ENCODE results near the gene SDR9C7.
"Not testable (repeated sequence)": the region's sequence is repeated elsewhere in the genome, so short reads cannot be mapped to it uniquely, and the experiment has no call there.

Gene SDR9C7

DNA sequence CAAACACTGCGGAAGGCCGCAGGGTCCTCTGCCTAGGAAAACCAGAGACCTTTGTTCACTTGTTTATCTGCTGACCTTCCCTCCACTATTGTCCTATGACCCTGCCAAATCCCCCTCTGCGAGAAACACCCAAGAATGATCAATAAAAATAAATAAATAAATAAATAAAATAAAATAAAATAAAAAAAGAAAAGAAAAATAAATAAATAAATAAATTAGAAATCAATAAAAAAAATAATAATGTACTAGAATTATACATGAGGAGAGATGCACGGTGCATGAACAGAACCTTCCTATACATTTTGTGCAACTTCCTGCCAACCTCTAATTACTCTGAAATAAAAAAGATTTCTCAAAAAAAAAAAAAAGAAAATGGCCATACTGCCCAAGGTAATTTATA is 30.9 kb upstream of the SDR9C7 start:
- H3K36me3 ChIP-seq (ENCODE audit: control insufficient read depth, insufficient read depth, low read length); H3K9ac ChIP-seq (ENCODE audit: low read depth, low read length); H3K9me3 ChIP-seq (ENCODE audit: control insufficient read depth, insufficient read depth, low read length); H3K27me3 ChIP-seq (ENCODE audit: control insufficient read depth, insufficient read depth, low read length); H3K4me1 ChIP-seq (ENCODE audit: control insufficient read depth, insufficient read depth, low read length); H3K4me3 ChIP-seq (ENCODE audit: low read depth, low read length): not testable (repeated sequence)

DNA sequence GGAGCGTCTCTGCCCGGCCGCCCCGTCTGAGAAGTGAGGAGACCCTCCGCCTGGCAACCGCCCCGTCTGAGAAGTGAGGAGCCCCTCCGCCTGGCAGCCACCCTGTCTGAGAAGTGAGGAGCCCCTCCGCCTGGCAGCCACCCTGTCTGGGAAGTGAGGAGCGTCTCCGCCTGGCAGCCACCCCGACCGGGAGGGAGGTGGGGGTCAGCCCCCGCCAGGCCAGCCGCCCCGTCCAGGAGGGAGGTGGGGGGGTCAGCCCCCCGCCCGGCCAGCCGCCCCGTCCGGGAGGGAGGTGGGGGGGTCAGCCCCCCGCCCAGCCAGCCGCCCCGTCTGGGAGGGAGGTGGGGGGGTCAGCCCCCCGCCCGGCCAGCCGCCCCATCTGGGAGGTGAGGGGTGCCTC is 29.3 kb upstream of the SDR9C7 start:
- H3K36me3 ChIP-seq (ENCODE audit: control insufficient read depth, insufficient read depth, low read length); H3K9ac ChIP-seq (ENCODE audit: low read depth, low read length); H3K27me3 ChIP-seq (ENCODE audit: control insufficient read depth, insufficient read depth, low read length); H3K4me3 ChIP-seq (ENCODE audit: low read depth, low read length); H3K4me1 ChIP-seq (ENCODE audit: control insufficient read depth, insufficient read depth, low read length); H3K9me3 ChIP-seq (ENCODE audit: control insufficient read depth, insufficient read depth, low read length): not testable (repeated sequence)

DNA sequence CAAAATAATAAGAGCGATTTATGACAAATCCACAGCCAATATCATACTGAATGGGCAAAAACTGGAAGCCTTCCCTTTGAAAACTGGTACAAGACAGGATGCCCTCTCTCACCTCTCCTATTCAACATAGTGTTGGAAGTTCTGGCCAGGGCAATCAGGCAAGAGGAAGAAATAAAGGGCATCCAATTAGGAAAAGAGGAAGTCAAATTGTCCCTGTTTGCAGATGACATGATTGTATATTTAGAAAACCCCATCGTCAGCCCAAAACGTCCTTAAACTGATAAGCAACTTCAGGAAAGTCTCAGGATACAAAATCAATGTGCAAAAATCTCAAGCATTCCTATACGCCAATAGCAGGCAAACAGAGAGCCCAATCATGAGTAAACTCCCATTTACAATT is 28.0 kb upstream of the SDR9C7 start:
- not testable (repeated sequence) for H3K9ac ChIP-seq (ENCODE audit: low read depth, low read length); H3K4me1 ChIP-seq (ENCODE audit: control insufficient read depth, insufficient read depth, low read length); H3K4me3 ChIP-seq (ENCODE audit: low read depth, low read length); H3K9me3 ChIP-seq (ENCODE audit: control insufficient read depth, insufficient read depth, low read length); H3K36me3 ChIP-seq (ENCODE audit: control insufficient read depth, insufficient read depth, low read length); H3K27me3 ChIP-seq (ENCODE audit: control insufficient read depth, insufficient read depth, low read length)

DNA sequence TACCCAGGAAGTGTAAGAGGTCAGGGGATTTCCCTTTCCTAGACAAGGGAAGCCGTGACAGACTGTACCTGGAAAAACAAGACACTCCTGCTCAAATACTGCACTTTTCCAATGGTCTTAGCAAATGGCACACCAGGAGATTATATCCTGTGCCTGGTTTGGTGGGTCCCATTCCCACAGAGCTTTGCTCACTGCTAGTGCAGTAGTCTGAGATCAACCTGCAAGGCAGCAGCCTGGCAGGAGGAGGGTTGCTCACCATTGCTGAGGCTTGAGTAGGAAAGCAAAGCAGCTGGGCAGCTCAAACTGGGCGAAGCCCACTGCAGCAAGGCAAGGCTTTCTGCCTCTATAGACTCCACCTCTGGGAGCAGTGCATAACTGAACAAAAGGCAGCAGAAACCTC is 24.2 kb upstream of the SDR9C7 start:
- no peaks in the 10 kb centered on the region for H3K36me3 ChIP-seq (ENCODE audit: control insufficient read depth, insufficient read depth, low read length)
- peaks cover 6% of the 10 kb centered on the region for H3K9me3 ChIP-seq (ENCODE audit: control insufficient read depth, insufficient read depth, low read length)
- H3K4me1 ChIP-seq (ENCODE audit: control insufficient read depth, insufficient read depth, low read length): no peaks in the 10 kb centered on the region
- no peaks in the 10 kb centered on the region for H3K27me3 ChIP-seq (ENCODE audit: control insufficient read depth, insufficient read depth, low read length)
- no peak overlapping the region for H3K9ac ChIP-seq (ENCODE audit: low read depth, low read length)
- H3K4me3 ChIP-seq (ENCODE audit: low read depth, low read length): no peak overlapping the region

DNA sequence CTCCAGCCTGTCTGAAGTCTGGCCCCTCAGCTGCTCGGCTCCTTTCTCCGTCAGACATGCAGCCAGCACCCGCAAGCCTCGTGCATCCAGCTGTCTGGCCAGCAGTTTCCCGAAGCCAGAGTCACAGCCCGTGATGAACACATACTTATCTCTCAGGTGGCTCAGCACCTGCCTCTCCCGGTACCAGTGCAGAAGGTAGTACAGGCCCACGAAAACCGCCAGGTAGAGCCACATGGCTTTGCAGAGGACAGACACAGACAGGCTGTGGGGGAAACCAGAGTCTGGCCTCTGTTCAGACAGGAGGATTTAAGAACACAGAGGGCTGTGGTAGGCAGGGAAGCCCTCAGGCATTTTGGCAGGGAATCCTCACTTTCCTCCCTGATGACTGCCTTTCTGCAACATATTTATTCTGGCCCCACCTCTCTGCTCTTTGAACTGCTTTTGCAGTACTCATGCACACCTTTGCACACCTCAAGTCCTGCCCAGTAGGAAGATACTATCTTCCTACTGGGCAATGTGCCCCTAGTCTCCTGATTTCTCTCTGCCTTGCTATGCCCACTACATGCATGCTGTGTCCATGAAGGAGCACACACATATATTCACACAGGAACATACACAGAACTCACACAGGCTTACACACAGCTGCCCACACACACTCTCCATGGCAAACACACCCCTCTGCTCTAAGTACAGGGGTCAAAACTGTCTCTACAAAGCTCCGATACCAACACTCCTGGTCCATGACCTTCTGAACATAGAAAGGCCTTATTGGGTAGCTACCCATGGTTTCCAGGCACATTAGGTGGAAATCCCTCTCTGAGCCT is 23.2 kb upstream of the SDR9C7 start, which contains the start of gene RDH16:
Gene RDH16, minus strand, starts transcription at position 380 of the 824 bp plus-strand sequence. Its CDS starts 146 bp downstream, at position 234.
- no peak within 1 kb of the TSS for H3K9ac ChIP-seq (ENCODE audit: low read depth, low read length)

DNA sequence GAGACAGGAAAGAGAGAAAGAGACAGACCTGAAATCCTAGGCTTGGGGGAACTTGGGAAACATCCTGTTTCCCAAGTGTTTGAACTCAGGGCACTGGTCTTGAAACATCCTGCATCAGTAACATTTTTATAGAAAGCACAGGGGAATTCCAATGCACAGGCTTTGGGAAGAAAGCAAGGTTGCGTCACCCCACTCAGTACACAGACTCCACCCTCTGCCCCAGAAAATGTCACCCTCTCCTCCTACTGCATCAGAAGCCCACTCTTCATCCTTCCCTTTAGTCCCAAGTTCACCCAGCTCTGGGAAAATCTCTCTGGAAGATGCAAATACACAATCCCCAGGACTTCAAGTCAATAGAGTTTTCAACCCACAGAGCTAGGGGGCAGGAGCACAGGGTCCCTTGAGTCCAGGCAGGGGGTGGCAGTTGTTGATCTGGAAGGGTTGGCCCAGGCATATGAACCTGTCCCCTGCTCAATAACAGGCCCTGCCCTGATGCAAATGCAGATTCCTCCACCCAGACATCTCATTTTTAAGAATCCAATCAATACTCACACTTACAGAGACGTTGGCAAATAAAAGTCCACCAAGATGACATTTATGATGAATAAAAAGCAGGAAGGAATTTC is 21.5 kb upstream of the SDR9C7 start:
- Histone ChIP-seq H3K9me3 (ENCODE audit: control insufficient read depth, insufficient read depth, low read length) (peaks cover 6% of the 10 kb centered on the region), H3K4me3 (ENCODE audit: low read depth, low read length) (no peak overlapping the region), H3K4me1 (ENCODE audit: control insufficient read depth, insufficient read depth, low read length) (no peaks in the 10 kb centered on the region), H3K9ac (ENCODE audit: low read depth, low read length) (no peak overlapping the region), H3K27me3 (ENCODE audit: control insufficient read depth, insufficient read depth, low read length) (no peaks in the 10 kb centered on the region), H3K36me3 (ENCODE audit: control insufficient read depth, insufficient read depth, low read length) (no peaks in the 10 kb centered on the region)

More for the DNA sequence above, 23.2 kb upstream of the SDR9C7 start, which contains the start of gene RDH16:
- no peaks in the 10 kb centered on the region for H3K36me3 ChIP-seq (ENCODE audit: control insufficient read depth, insufficient read depth, low read length)
- H3K4me3 ChIP-seq (ENCODE audit: low read depth, low read length): no peak within 1 kb of the TSS
- H3K4me1 ChIP-seq (ENCODE audit: control insufficient read depth, insufficient read depth, low read length): no peaks in the 10 kb centered on the region
- H3K27me3 ChIP-seq (ENCODE audit: control insufficient read depth, insufficient read depth, low read length): no peaks in the 10 kb centered on the region
- peaks cover 6% of the 10 kb centered on the region for H3K9me3 ChIP-seq (ENCODE audit: control insufficient read depth, insufficient read depth, low read length)

DNA sequence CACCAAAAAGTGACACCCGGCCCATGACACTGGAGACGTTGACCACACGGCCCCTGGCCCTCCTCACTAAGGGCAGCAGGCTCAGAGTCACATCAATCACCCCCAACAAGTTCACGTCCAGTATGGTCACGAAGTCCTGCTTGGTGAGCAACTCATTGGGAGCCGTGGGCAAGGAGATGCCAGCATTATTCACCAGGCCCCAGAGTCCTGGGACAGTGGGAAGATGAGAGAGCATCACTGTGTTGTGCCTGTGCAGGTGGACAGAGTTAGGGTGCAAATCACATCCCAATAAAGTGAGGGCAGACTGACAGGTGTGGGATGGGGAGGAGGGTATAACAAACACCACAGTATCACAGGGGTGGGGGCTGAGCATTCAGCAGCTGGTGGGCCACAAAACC is 20.7 kb upstream of the SDR9C7 start:
- no peaks in the 10 kb centered on the region for H3K36me3 ChIP-seq (ENCODE audit: control insufficient read depth, insufficient read depth, low read length)
- peaks cover 6% of the 10 kb centered on the region for H3K9me3 ChIP-seq (ENCODE audit: control insufficient read depth, insufficient read depth, low read length)
- no peaks in the 10 kb centered on the region for H3K4me1 ChIP-seq (ENCODE audit: control insufficient read depth, insufficient read depth, low read length)
- no peaks in the 10 kb centered on the region for H3K27me3 ChIP-seq (ENCODE audit: control insufficient read depth, insufficient read depth, low read length)
- no peak overlapping the region for H3K9ac ChIP-seq (ENCODE audit: low read depth, low read length)
- H3K4me3 ChIP-seq (ENCODE audit: low read depth, low read length): no peak overlapping the region

DNA sequence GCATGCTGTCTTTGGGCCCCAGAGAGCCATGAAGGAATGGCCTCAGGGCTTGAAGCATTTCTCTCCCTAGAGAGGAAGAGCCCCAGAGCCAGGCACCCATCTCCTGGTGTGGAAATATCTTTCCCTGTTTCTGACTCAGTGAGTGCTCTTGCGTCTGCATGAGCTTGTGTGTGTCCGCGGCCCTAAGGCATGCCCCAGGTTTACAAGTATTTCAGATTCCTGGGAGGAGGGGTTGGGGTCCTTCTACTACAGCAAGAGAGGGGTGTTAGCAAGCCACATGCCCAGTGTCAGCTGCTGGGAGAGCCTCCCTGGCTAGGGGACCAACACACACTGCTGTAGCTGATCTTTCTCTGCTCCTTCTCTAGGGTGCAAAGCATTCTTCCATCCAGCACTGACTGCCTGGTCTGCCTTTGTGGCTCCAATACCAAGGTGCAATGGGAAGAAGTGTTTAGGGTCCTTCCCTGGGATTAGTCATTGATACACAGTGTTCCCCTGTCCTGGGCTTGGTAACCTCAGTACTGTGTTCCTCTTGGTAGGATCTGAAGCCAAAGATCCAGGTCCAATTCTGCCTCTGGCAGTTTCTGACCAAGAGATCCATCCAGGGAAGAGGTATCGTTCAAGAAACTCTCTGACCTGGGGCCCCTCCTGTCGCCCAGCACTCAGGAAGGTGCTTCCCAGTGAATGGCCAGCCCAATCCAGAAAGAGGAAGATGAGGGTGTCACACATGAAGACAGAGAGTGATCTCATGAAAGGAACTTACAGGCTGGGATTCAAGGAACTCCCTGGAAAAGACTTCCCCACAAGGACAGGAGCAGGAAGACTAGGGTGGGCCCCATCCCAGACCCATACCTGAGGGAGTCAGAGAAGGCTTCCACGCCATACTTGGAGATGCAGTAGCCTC is 20.1 kb upstream of the SDR9C7 start:
- H3K9ac ChIP-seq (ENCODE audit: low read depth, low read length): no peak overlapping the region
- H3K36me3 ChIP-seq (ENCODE audit: control insufficient read depth, insufficient read depth, low read length): no peaks in the 10 kb centered on the region
- no peaks in the 10 kb centered on the region for H3K27me3 ChIP-seq (ENCODE audit: control insufficient read depth, insufficient read depth, low read length)
- peaks cover 6% of the 10 kb centered on the region for H3K9me3 ChIP-seq (ENCODE audit: control insufficient read depth, insufficient read depth, low read length)
- no peak overlapping the region for H3K4me3 ChIP-seq (ENCODE audit: low read depth, low read length)
- H3K4me1 ChIP-seq (ENCODE audit: control insufficient read depth, insufficient read depth, low read length): no peaks in the 10 kb centered on the region

GRCh38 chr12:56953314-56953713 is 19.1 kb upstream of the SDR9C7 start:
- peaks cover 3% of the 10 kb centered on the region for H3K9me3 ChIP-seq (ENCODE audit: control insufficient read depth, insufficient read depth, low read length)

DNA sequence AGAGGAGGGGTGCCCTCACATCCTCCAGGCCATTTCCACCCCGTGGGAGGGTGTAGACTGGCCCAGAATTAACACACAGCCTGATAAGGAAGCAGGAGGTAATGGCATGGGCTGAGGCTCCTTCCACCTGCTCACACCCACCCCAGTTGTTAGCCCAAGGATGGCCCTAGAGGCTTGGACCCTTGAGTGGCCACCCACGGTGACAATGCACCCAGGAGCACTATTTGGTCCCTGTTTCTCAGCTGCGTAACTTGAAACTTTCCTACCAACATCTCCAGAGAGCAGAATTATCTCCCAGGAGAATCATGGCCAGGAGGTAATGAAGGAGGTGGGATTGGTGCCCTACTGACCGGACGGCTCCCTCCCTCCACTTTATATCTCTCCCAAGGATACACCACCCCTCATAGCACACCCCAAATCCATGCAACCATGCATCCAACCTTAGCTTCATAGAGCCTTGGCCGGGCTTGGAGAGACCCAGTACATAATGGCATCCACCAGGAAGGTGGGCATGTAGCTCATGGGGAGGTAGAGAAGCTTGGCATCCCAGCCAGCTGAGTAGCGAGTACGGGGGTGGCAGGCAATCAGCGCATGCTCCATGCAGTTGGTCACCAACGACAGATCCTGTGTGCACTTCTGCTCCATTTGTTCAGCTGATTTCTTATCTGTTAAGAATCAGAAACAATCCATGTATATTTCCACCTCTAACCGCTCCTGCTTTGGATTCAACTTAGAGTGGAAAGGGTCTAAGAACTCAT is 17.6 kb upstream of the SDR9C7 start:
- H3K9me3 ChIP-seq (ENCODE audit: control insufficient read depth, insufficient read depth, low read length): no peaks in the 10 kb centered on the region
- H3K36me3 ChIP-seq (ENCODE audit: control insufficient read depth, insufficient read depth, low read length): no peaks in the 10 kb centered on the region
- no peaks in the 10 kb centered on the region for H3K4me1 ChIP-seq (ENCODE audit: control insufficient read depth, insufficient read depth, low read length)
- H3K27me3 ChIP-seq (ENCODE audit: control insufficient read depth, insufficient read depth, low read length): no peaks in the 10 kb centered on the region
- no peak overlapping the region for H3K9ac ChIP-seq (ENCODE audit: low read depth, low read length)
- H3K4me3 ChIP-seq (ENCODE audit: low read depth, low read length): no peak overlapping the region

More at GRCh38 chr12:56953314-56953713, 19.1 kb upstream of the SDR9C7 start:
- no peaks in the 10 kb centered on the region for H3K27me3 ChIP-seq (ENCODE audit: control insufficient read depth, insufficient read depth, low read length)
- H3K9ac ChIP-seq (ENCODE audit: low read depth, low read length): no peak overlapping the region
- H3K4me1 ChIP-seq (ENCODE audit: control insufficient read depth, insufficient read depth, low read length): no peaks in the 10 kb centered on the region
- H3K36me3 ChIP-seq (ENCODE audit: control insufficient read depth, insufficient read depth, low read length): no peaks in the 10 kb centered on the region
- no peak overlapping the region for H3K4me3 ChIP-seq (ENCODE audit: low read depth, low read length)

GRCh38 chr12:56948881-56949280 is 14.7 kb upstream of the SDR9C7 start:
- H3K4me1 ChIP-seq (ENCODE audit: control insufficient read depth, insufficient read depth, low read length): no peaks in the 10 kb centered on the region
- no peaks in the 10 kb centered on the region for H3K9me3 ChIP-seq (ENCODE audit: control insufficient read depth, insufficient read depth, low read length)
- H3K36me3 ChIP-seq (ENCODE audit: control insufficient read depth, insufficient read depth, low read length): no peaks in the 10 kb centered on the region
- no peak overlapping the region for H3K4me3 ChIP-seq (ENCODE audit: low read depth, low read length)
- H3K9ac ChIP-seq (ENCODE audit: low read depth, low read length): no peak overlapping the region
- H3K27me3 ChIP-seq (ENCODE audit: control insufficient read depth, insufficient read depth, low read length): no peaks in the 10 kb centered on the region

Data from iPS-15b (cell line).